HepG2 (cell line): ENCODE data around the gene FAM219B. TPM values are rescaled to one million over a fixed set of nuclear protein-coding genes. Genes with fewer than 3 reads are reported as not detected.

Experiments
- ATAC-seq: fragments of 200-7000 bp; cut with Tn5 transposase; 3 replicates; pipeline ENCODE4 v1.9.1; 2020; ENCODE audit warnings: mild to moderate bottlenecking, moderate library complexity
- BruUV-seq: library from RNA; stranded (reverse); fragments of 400-500 nt; replicated peaks from 2 replicates; lab custom pipeline; 2021; lab: Mats Ljungman, UMichigan
- CTCF ChIA-PET: fragments of 300-600 bp; formaldehyde crosslinking; extraction: SDS; loops from one replicate; lab custom pipeline; 2021; ENCODE audit warnings: low total read pairs, inconsistent platforms, low intra/inter-chr PET ratio; lab: Yijun Ruan, JAX
- POLR2A ChIA-PET: fragments of 350-600 bp; sonication (Branson Sonifier 250); formaldehyde crosslinking; loops from one replicate; lab custom pipeline; 2020; ENCODE audit warnings: antibody characterized with exemption, inconsistent platforms; lab: Yijun Ruan, JAX
- DNase-seq: peaks from one replicate; pipeline ENCODE4 v3.0.0-alpha.2; 2015; ENCODE audit warnings: low spot score
- FAIRE-seq: peaks from 3 replicates; lab custom pipeline; 2011; peaks lifted over from hg19 to GRCh38; lab: Jason Lieb, UNC
- H2AFZ ChIP-seq: one replicate; pipeline ENCODE4 v1.6.1; 2011; ENCODE audit warnings: low read length, inconsistent platforms
- H3K27ac ChIP-seq: fragments of 300-600 bp; 3 replicates; pipeline ENCODE4 v1.8.0; 2011; ENCODE audit warnings: mixed run types, mild to moderate bottlenecking, mixed read lengths, low read length, inconsistent platforms; ENCODE audit not compliant: insufficient read depth; ENCODE audit errors: extremely low read length
- H3K27me3 ChIP-seq, 2 experiments: fragments of 200-600 bp in 1 of 2; 2 replicates in 1 of 2; 3 replicates in 1 of 2; pipeline versions ENCODE4 v1.6.0 to v1.8.0; 2011; ENCODE audit warnings: low read length in 2 of 2, mild to moderate bottlenecking in 2 of 2, moderate library complexity in 2 of 2, inconsistent platforms in 1 of 2; ENCODE audit not compliant: insufficient read depth in 2 of 2, control insufficient read depth in 1 of 2
- H3K36me3 ChIP-seq, 2 experiments: fragments of 200-600 bp in 1 of 2; replicated peaks in 1 of 2; 2 replicates in 1 of 2; 3 replicates in 1 of 2; pipeline versions ENCODE4 v1.5.1 to v1.8.0; 2011; ENCODE audit warnings: low read length in 2 of 2, inconsistent platforms in 1 of 2; ENCODE audit not compliant: insufficient read depth in 2 of 2, control insufficient read depth in 1 of 2
- H3K4me1 ChIP-seq: 2 replicates; pipeline ENCODE4 v1.5.1; 2012; ENCODE audit warnings: low read length, inconsistent platforms; ENCODE audit not compliant: insufficient read depth
- H3K4me2 ChIP-seq: 2 replicates; pipeline ENCODE4 v1.6.0; 2011; ENCODE audit warnings: low read depth, low read length, inconsistent platforms
- H3K4me3 ChIP-seq, 3 experiments: fragments of 200-600 bp in 1 of 3; sonication (generic), shearing (Covaris generic) in 1 of 3; replicated peaks in 1 of 3; 2 replicates each; pipeline ENCODE4 v1.5.1; 2011 to 2016; ENCODE audit warnings: low read length in 3 of 3, inconsistent platforms in 2 of 3, low read depth in 2 of 3, mild to moderate bottlenecking in 2 of 3, control low read depth in 1 of 3, mixed read lengths in 1 of 3; ENCODE audit not compliant: insufficient read depth in 1 of 3
- H3K79me2 ChIP-seq: one replicate; pipeline ENCODE4 v1.6.1; 2011; ENCODE audit warnings: low read length, inconsistent platforms; ENCODE audit not compliant: insufficient read depth
- H3K9ac ChIP-seq: 2 replicates; pipeline ENCODE4 v1.6.0; 2011; ENCODE audit warnings: mild to moderate bottlenecking, low read depth, low read length, inconsistent platforms; ENCODE audit not compliant: insufficient read depth
- H3K9me3 ChIP-seq: 2 replicates; pipeline ENCODE4 v1.5.1; 2012; ENCODE audit warnings: mild to moderate bottlenecking, low read length
- H4K20me1 ChIP-seq: 2 replicates; pipeline ENCODE4 v1.6.0; 2011; ENCODE audit warnings: inconsistent platforms, mild to moderate bottlenecking, low read length, moderate library complexity; ENCODE audit not compliant: insufficient read depth
- EP300 ChIP-seq, 3 experiments: sonication (generic) in 1 of 3; formaldehyde crosslinking in 1 of 3; IDR thresholded peaks; 2 replicates each; pipeline versions ENCODE4 v1.5.1 to v1.6.1; 2011 to 2020; ENCODE audit warnings: low read depth in 2 of 3, low read length in 2 of 3, borderline replicate concordance in 1 of 3, improper control_type of control experiment in 1 of 3, mild to moderate bottlenecking in 1 of 3, missing genetic modification reagents in 1 of 3, moderate library complexity in 1 of 3
- NFIB ChIP-seq: sonication (generic); formaldehyde crosslinking; IDR thresholded peaks from 2 replicates; pipeline ENCODE4 v1.9.0; 2021; ENCODE audit warnings: missing genetic modification reagents, mild to moderate bottlenecking, borderline replicate concordance
- NFRKB ChIP-seq: fragments of 450-650 bp; IDR thresholded peaks from 2 replicates; pipeline ENCODE4 v1.6.1; 2017
- NR3C1 ChIP-seq: sonication (generic); formaldehyde crosslinking; IDR thresholded peaks from 2 replicates; pipeline ENCODE4 v1.4.0; 2020; ENCODE audit warnings: missing genetic modification reagents
- REPIN1 ChIP-seq: sonication (generic); formaldehyde crosslinking; IDR thresholded peaks from 2 replicates; pipeline ENCODE4 v1.8.0; 2022; ENCODE audit warnings: missing genetic modification reagents, low read depth, mild to moderate bottlenecking, borderline replicate concordance
- RERE ChIP-seq: IDR thresholded peaks from 2 replicates; pipeline ENCODE4 v1.6.1; 2016; ENCODE audit warnings: low read depth, missing genetic modification reagents, missing compliant biosample characterization
- SMAD9 ChIP-seq: sonication (generic); formaldehyde crosslinking; IDR thresholded peaks from 2 replicates; pipeline ENCODE4 v1.5.1; 2020; ENCODE audit warnings: mild to moderate bottlenecking, missing genetic modification reagents
- SP140L ChIP-seq: sonication (generic); formaldehyde crosslinking; IDR thresholded peaks from 2 replicates; pipeline ENCODE4 v1.4.0; 2020; ENCODE audit warnings: missing genetic modification reagents, borderline replicate concordance
- SP2 ChIP-seq: sonication (generic); formaldehyde crosslinking; IDR thresholded peaks from 2 replicates; pipeline ENCODE4 v1.5.1; 2020; ENCODE audit warnings: mild to moderate bottlenecking, missing genetic modification reagents
- TFE3 ChIP-seq: IDR thresholded peaks from 2 replicates; pipeline ENCODE4 v1.6.1; 2016
- TMF1 ChIP-seq: sonication (generic); formaldehyde crosslinking; IDR thresholded peaks from 2 replicates; pipeline ENCODE4 v1.8.1; 2022; ENCODE audit warnings: low read depth, missing genetic modification reagents
- TRIM22 ChIP-seq: fragments of 450-650 bp; IDR thresholded peaks from 2 replicates; pipeline ENCODE4 v1.6.1; 2017
- WGBS: methylation state at CpG from one replicate; pipeline ENCODE4 v1.1.6; 2017; ENCODE audit warnings: low lambda C conversion rate; 5-methylcytosine and 5-hydroxymethylcytosine counted together
- in situ Hi-C: cut with HindIII; loops from 2 replicates; pipeline ENCODE4 v1.10.0; 2017; ENCODE audit warnings: low pct_unique_long_range_greater_than_20kb; ENCODE audit not compliant: extremely low pct_ligation_motif_present
- intact Hi-C: fragments of 100-400 bp; cut with micrococcal nuclease; formaldehyde crosslinking; loops from one replicate; pipeline ENCODE4 v1.10.0; 2022; ENCODE audit not compliant: unreplicated experiment
- polyA plus RNA-seq, 8 experiments: library from polyadenylated mRNA; depleted of rRNA in 3 of 8; stranded (reverse) in 7 of 8; unstranded in 1 of 8; fragments of >200 nt; fragmentation: Illumina TruSeq in 4 of 8; extraction: Trizol in 4 of 8; gene quantifications; 2 replicates each; pipeline versions ENCODE4 v1.2.1 to v1.2.3, GENCODE V29; 2011 to 2016; ENCODE audit warnings: low read depth in 4 of 8, missing spikeins in 1 of 8, mixed read lengths in 1 of 8; ENCODE audit not compliant: insufficient read depth in 1 of 8
- total RNA-seq, 5 experiments: library from RNA; depleted of rRNA; stranded (reverse); fragments of >200 nt; fragmentation: Illumina TruSeq; extraction: Trizol; gene quantifications; 2 replicates each; pipeline ENCODE4 v1.2.3, GENCODE V29; 2016; ENCODE audit warnings: low read depth in 1 of 5

FAM219B gene
- total and polyA plus RNA-seq, 2 of the 13 experiments (the other 11 are each of a cell fraction or from before 2014, with no cell fraction given) = 36.6 to 50.2 TPM

- Histone ChIP-seq H3K4me3 (no peak overlapping the region), H3K79me2 (peaks cover 58% of the 10 kb centered on the region), H3K36me3 (peaks cover 4 to 15% of the 10 kb centered on the region in 2 experiments; a peak in 4 of 5 replicates), H3K27me3 (no peaks in the 10 kb centered on the region; a peak in 2 of 5 replicates), H3K9me3 (no peaks in the 10 kb centered on the region), H3K9ac (no peak overlapping the region), H3K27ac (no peak overlapping the region), H4K20me1 (peaks cover 18% of the 10 kb centered on the region), H2AFZ (no peak overlapping the region), H3K4me2 (0 out of 2 replicates have a peak overlapping the region, but pooled peaks have one; percentile 15), H3K4me1 (peaks cover 55% of the 10 kb centered on the region)
- TF ChIP-seq TMF1 = no peak
- TF ChIP-seq SMAD9 (CRISPR knock-in tag) = no peak
- no peak for TF ChIP-seq NFRKB
- TF ChIP-seq REPIN1 (CRISPR knock-in tag) = no peak
- TF ChIP-seq NR3C1 (CRISPR knock-in tag) = no peak
- TF ChIP-seq SP2 (CRISPR knock-in tag) = no peak
- no peak for TF ChIP-seq TFE3 (CRISPR knock-in tag)
- no peak for TF ChIP-seq RERE
- no peak for TF ChIP-seq SP140L (CRISPR knock-in tag)
- no peak for TF ChIP-seq TRIM22
- no peak for TF ChIP-seq NFIB (CRISPR knock-in tag)
- TF ChIP-seq EP300 (IDR thresholded peaks at IDR 0.05; ENCODE audit: low read depth in 2 of 2, low read length in 2 of 2) = no peak
- TF ChIP-seq EP300 (CRISPR knock-in tag; IDR thresholded peaks at IDR 0.05; ENCODE audit: borderline replicate concordance) = no peak
- 68% methylated on average over 2 of the region's 2 CpGs for WGBS
- BruUV-seq = no TSS peak
- ChIA-PET CTCF (no interaction called here), POLR2A (interaction anchor here (1.5 kb wide), 1 partner anchor 32 kb away, joined by 3 read pairs; no protein-coding TSS in a partner anchor)
- DNase-seq (no peak), FAIRE-seq (no peak), ATAC-seq (no peak)
- intact Hi-C loops (no loop called here), in situ Hi-C loops (no loop called here)
These were observed 26.9 kb upstream of the FAM219B start for GRCh38 chr15:74933573-74933972.
